ENCODE results near the gene B4GALNT1. TPM values are rescaled to one million over a fixed set of nuclear protein-coding genes. Genes with fewer than 3 reads are reported as not detected.
A peak's percentile ranks its signal among the peaks of the same experiment; 100 is the strongest.

B4GALNT1 gene
- total RNA-seq, 1 experiment from 2014 or later = 104 TPM

DNA sequence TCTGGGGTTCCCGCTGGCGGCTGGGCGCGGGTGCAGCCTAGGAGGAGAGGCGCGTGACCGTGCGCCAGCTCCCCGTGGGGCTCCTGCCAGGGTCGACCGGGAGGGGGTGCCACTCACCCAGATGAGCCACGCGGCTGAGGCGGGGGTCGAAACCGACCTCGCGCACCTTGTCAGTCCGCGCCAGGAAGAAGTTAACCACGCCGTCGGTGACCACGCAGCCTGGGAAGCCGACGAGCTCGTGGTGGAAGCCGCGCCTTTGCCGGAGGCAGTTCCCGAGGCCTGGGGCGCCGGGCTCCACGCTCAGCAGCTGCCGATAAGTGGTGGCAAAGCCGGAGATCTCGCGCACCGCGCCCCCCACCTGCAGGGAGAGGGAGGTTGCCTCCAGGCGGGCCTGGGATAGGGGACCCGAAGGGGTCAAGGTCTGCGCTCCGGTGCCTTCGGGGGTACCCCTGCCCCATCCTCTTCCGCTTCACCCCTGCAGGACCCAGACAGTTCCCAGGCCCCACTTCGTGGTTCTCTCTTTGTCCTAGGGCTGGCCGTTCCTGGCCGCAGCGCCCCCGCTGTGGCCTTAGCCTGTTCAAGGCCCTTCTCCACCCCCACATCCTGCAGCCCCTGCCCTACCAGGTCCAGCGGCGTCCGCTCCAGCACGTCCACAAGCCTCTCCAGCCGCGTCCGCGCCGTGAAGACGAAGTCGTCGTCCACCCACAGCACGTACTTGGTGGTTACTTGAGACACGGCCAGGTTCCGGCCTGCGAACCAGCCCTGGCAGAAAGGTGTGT, 5.3 kb downstream of the B4GALNT1 start:
- H3K36me3 ChIP-seq = peaks cover 30% of the 10 kb centered on the region
- H3K4me3 ChIP-seq = no peak overlapping the region
- peak in 1 of 2 experiments; percentile 40 for DNase-seq
- peaks cover 4% of the 10 kb centered on the region; the same call in 1 of the 2 replicates for H3K4me1 ChIP-seq
- H3K9me3 ChIP-seq (replicated peaks) = no peaks in the 10 kb centered on the region
- H3K27ac ChIP-seq = no peak overlapping the region
- H3K27me3 ChIP-seq = no peaks in the 10 kb centered on the region

DNA sequence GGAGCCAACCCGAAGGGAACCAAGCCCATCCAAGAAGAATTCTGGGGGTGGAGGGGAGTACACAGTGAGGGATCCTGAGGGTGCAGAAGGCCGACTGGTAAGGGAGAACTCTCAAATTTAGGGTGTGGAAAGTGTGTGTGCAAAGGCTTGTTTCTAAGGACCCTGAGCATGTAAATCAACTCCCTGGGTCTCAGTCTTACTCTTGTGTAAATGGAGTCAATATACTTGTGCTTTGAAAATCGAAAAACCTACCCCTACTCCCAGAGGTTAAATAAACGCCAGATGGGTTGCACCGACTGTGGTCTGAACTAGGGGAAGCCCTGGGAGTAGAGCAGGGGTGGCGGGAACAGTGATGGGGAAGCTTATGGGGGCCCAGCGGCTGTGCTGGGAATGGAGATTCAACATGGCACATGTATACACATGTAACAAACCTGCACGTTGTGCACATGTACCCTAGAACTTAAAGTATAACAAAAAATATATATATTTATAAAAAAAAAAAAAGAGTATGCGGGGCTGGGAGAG, 6.0 kb downstream of the B4GALNT1 start:
- Histone ChIP-seq H3K27me3 (no peaks in the 10 kb centered on the region), H3K4me3 (no peak overlapping the region), H3K9me3 (replicated peaks) (no peaks in the 10 kb centered on the region), H3K36me3 (peaks cover 35% of the 10 kb centered on the region), H3K27ac (no peak overlapping the region), H3K4me1 (peaks cover 4% of the 10 kb centered on the region; the same call in 1 of the 2 replicates)
- peak in 1 of 2 experiments; percentile 16 for DNase-seq

DNA sequence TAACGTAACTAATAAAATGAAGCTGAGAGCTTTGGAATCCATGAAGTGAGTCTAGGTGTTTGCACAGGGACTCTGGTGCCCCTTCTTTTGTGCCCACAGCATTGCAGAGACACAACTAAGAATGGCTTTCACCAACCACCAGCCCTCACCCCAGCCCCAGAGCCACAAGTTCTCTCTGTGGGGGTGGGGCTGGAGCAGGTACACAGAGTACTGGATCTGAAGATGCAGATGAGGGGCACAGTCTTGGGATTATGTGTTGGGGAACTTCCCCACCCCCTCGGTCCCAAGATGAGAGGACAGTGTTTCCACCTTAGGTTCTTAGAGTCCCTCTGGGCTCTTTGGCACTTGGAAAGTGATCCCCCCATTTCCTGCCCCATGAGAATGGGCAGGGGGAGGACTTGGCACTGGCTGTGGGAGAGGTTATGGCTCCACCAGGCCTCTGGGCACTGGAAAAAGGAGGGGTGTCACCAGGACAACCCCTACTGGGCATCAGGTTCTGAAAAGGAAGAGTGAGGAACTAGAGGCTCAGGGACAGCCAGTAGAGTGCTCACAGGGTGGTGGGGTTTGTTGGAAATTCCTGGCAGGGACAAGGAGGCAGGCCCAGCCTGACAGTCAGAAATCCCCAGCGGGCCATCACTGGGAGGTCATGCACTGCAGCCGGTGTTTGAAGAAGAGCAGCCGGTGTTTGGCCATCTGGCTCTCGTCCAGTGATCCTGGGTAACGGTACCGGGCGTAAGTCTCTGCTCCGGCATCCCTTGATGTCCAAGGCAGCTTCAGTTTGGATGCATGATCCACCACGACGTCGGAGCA, 6.7 kb downstream of the B4GALNT1 start:
- DNase-seq = peak in 1 of 2 experiments; percentile 24
- Histone ChIP-seq H3K36me3 (peaks cover 39% of the 10 kb centered on the region), H3K4me3 (no peak overlapping the region), H3K27ac (no peak overlapping the region), H3K27me3 (no peaks in the 10 kb centered on the region), H3K9me3 (replicated peaks) (no peaks in the 10 kb centered on the region), H3K4me1 (peaks cover 4% of the 10 kb centered on the region; the same call in 1 of the 2 replicates)

DNA sequence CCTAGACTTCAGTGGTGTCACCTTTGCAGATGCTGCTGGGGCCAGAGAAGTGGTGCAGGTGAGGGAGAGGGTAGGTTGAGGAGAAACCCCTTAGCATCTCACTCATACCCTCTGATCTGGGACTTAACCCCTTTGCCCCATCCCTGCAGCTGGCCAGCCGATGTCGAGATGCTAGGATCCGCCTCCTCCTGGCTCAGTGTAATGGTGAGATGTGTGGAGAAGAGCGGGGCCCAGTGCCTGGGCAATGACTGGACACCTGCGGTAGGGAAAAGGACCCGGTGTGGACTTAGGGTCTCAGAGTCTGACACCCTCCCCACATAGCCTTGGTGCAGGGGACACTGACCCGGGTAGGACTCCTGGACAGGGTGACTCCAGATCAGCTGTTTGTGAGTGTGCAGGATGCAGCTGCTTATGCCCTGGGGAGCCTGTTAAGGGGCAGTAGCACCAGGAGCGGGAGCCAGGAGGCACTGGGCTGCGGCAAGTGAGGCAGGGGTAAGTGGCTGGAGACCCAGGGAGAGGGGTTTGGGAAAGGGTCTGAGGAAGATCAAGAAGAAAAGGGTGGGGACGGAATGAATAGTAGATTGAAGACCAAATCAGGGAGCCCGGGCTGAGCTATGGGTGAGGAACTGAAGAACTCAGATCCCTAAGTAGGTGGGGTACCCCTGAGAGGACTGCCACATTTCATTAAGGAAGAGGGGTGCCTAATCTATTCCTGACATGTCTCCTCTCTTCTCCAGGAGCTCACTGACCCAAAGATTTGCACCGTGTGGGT, 7.6 kb downstream of the B4GALNT1 start:
- Histone ChIP-seq H3K9me3 (replicated peaks) (no peaks in the 10 kb centered on the region), H3K36me3 (peaks cover 39% of the 10 kb centered on the region)

DNA sequence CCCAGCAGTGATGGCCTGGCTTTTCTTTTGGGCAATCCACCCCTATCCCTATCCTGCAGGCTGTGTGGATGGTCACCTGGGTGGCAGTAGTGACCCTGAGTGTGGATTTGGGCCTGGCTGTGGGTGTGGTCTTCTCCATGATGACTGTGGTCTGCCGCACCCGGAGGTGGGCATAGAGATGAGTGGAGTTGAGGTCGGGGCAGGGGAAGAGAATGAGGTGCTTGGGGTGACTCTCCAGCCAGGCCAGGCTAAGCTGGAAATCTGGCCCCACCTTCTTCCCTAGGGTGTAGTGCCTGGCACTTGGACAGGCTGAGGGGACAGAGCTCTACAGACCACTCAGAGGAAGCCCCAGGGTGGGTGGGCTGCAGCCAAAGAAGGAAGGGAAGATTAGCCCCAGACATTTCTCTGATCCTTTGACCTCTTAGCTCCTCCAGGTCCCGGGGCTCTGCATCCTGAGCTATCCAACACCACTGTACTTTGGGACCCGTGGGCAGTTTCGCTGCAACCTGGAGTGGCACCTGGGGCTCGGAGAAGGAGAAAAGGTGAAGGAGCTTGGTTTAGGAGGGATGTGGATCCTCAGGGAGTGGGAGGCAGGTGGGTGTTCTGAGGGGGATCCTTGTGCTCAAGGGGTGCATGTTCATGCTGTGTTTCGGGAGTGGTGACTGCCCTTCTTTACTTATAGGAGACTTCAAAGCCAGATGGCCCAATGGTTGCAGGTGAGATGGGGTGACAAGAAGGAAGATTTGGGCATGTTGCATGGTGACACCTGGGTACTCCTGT, 8.4 kb downstream of the B4GALNT1 start:
- H3K27ac ChIP-seq = no peak overlapping the region
- DNase-seq = no peak
- peaks cover 45% of the 10 kb centered on the region for H3K36me3 ChIP-seq
- no peaks in the 10 kb centered on the region; the same call in 1 of the 2 replicates for H3K4me1 ChIP-seq
- H3K9me3 ChIP-seq (replicated peaks) = no peaks in the 10 kb centered on the region
- no peaks in the 10 kb centered on the region for H3K27me3 ChIP-seq
- H3K4me3 ChIP-seq = no peak overlapping the region

More for the DNA sequence above, 7.6 kb downstream of the B4GALNT1 start:
- H3K27ac ChIP-seq = no peak overlapping the region
- no peaks in the 10 kb centered on the region for H3K27me3 ChIP-seq
- H3K4me3 ChIP-seq = no peak overlapping the region
- H3K4me1 ChIP-seq = peaks cover 4% of the 10 kb centered on the region; the same call in 1 of the 2 replicates
- DNase-seq = no peak

DNA sequence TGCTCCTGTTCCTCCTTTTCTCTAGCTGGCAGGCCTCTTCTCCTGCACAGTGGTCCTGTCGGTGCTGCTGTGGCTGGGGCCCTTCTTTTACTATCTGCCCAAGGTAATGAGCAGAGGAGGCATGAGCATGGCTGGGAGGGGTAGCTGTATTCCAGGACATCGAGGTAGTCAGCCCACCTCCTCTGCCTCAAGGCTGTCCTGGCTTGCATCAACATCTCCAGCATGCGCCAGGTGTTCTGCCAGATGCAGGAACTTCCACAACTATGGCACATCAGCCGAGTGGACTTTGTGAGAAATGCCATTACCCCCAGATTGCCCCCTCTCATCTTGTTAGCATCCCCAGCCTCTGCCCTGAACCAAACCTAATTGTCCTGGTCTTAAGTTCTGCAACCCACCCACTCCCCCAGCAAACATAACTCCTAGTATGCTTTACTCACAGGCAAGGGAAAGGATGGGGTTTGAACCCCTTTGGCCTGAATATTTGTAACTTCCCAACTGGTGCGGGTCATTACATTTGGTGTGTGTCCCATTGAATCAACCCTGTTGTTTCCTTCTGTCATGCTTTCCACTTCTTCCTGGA, 9.1 kb downstream of the B4GALNT1 start:
- Histone ChIP-seq H3K9me3 (replicated peaks) (no peaks in the 10 kb centered on the region), H3K4me3 (no peak overlapping the region), H3K27me3 (no peaks in the 10 kb centered on the region), H3K36me3 (peaks cover 38% of the 10 kb centered on the region), H3K27ac (no peak overlapping the region), H3K4me1 (no peaks in the 10 kb centered on the region)
- no peak for DNase-seq

DNA sequence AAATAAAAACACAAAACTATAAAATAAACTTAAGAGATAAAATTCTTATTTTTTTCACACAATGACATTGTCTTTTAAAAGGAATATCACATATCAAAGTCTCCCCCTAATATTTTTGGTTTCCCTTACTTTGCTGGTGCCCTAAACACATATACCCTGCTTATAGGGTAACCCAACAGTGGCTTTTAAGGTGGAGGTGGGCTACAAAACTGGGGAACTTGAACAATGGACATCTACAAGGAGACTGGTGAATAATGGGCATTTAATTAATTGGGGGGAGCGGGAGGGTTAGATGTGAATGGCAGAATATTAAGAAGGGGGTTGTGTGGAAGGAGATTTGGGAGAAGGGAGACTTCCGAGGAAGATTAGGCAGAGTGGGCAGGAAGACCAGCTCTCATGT, 9.6 kb downstream of the B4GALNT1 start:
- no peak overlapping the region for H3K4me3 ChIP-seq
- no peaks in the 10 kb centered on the region for H3K9me3 ChIP-seq (replicated peaks)
- no peaks in the 10 kb centered on the region for H3K27me3 ChIP-seq
- no peak overlapping the region for H3K27ac ChIP-seq
- no peaks in the 10 kb centered on the region for H3K4me1 ChIP-seq
- peaks cover 35% of the 10 kb centered on the region for H3K36me3 ChIP-seq
- no peak for DNase-seq

DNA sequence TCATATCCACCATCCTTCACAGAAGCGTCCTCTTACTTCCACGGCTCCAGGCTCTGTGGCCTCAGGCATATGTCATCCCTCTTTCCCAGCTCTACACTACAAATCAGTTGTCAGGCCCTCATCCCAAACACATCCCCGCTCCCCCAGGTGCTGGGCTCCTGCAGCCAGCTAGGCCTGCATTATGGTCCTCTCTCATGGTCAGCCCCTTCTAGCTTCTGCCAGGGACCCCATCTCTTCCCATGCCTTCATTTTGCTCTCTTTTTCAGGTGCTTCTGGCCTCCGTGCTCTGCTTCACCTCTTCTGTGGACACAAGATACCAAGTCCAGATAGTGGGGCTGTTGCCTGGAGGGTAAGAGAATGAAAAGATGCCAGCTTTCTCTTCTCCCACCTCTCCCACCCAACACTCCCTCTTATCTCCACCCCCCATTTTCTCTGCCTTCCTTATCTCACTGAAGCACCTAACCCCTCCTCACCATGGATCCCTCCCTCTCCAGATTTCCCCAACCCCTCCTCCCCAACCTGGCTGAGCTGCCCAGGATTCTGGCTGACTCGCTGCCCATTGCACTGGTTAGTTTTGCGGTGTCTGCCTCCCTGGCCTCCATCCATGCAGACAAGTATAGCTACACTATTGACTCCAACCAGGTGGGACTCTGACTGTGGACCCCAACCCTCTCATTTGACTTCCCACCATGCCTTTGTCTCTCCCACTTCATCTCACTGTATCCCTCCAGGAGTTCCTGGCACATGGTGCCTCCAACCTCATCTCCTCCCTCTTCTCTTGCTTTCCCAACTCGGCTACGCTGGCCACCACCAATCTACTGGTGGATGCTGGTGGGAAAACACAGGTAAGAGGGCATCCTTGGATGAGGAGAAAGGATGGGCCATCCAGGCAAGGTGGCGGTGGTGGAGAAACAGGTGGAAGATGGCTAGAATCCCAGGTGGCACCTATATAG, 10.4 kb downstream of the B4GALNT1 start:
- Histone ChIP-seq H3K9me3 (replicated peaks) (no peaks in the 10 kb centered on the region), H3K27me3 (no peaks in the 10 kb centered on the region), H3K36me3 (peaks cover 33% of the 10 kb centered on the region), H3K27ac (no peak overlapping the region), H3K4me3 (no peak overlapping the region), H3K4me1 (no peaks in the 10 kb centered on the region)
- no peak for DNase-seq

DNA sequence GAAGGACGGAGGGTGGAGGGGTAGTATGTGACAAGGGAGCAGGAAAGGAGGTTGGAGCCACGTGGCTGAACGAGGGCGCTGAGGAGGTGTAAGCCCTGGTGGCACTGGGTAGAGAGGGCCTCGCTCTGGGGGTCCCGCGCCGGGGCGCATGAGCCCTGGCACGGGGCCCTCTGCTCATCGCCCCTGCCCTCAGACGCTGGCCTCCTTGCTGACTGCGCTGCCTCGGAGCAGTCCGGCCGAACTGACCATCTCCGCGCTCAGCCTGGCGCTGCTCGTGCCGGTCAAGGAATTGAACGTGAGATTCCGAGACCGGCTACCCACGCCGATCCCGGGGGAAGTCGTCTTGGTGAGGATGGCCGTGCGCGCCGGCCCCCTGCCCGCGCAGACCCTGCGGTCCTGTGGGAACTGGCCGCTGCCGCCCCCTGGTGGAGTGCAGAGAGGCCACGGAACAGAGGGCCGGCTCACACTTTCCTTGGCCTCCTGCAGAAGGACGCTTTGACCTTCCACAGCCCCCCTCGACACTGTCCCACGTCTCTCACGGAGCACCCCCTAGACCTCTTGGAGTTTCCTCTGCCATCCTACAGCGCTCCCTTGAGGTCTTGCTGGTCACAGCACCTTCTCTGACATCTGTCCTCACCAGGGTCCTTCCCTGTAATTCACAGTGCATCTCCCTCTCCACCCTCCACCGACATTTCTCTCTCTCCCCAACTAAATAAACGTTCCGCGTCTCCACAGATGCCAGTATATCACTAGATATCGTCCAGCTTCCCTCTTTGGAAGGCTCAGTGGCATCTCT, 11.3 kb downstream of the B4GALNT1 start:
- DNase-seq = peak; percentile 79 to 81
- H3K27ac ChIP-seq = no peak overlapping the region
- no peaks in the 10 kb centered on the region for H3K27me3 ChIP-seq

DNA sequence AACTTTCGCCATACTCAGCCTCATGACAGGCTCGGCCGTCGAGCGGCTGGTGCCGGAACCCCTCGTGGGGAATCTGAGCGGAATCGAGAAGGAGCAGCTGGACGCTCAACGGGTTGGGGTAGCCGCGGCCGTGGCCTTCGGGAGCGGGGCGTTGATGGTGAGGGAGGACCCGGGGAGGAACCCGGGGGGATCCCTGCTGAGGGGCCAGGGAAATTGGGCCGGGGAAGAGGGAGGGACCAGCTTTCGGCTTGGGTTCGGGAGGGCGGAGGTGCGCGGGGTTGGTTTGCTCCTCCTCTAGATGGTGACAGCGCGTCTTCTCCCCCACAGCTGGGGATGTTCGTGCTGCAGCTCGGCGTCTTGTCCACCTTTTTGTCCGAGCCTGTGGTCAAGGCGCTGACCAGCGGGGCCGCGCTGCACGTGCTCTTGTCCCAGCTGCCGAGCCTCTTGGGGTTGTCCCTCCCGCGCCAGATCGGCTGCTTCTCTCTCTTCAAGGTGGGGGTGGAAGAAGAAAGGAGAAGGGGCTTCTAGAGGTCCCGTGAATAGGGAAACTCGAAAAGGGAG, 12.0 kb downstream of the B4GALNT1 start:
- Histone ChIP-seq H3K36me3 (peaks cover 31% of the 10 kb centered on the region), H3K27ac (no peak overlapping the region), H3K4me1 (no peaks in the 10 kb centered on the region), H3K27me3 (no peaks in the 10 kb centered on the region), H3K4me3 (no peak overlapping the region), H3K9me3 (replicated peaks) (no peaks in the 10 kb centered on the region)
- peak in 1 of 2 experiments; percentile 55 for DNase-seq

More for the DNA sequence above, 11.3 kb downstream of the B4GALNT1 start:
- H3K9me3 ChIP-seq (replicated peaks) = no peaks in the 10 kb centered on the region
- H3K4me3 ChIP-seq = no peak overlapping the region
- H3K4me1 ChIP-seq = no peaks in the 10 kb centered on the region
- peaks cover 31% of the 10 kb centered on the region for H3K36me3 ChIP-seq

DNA sequence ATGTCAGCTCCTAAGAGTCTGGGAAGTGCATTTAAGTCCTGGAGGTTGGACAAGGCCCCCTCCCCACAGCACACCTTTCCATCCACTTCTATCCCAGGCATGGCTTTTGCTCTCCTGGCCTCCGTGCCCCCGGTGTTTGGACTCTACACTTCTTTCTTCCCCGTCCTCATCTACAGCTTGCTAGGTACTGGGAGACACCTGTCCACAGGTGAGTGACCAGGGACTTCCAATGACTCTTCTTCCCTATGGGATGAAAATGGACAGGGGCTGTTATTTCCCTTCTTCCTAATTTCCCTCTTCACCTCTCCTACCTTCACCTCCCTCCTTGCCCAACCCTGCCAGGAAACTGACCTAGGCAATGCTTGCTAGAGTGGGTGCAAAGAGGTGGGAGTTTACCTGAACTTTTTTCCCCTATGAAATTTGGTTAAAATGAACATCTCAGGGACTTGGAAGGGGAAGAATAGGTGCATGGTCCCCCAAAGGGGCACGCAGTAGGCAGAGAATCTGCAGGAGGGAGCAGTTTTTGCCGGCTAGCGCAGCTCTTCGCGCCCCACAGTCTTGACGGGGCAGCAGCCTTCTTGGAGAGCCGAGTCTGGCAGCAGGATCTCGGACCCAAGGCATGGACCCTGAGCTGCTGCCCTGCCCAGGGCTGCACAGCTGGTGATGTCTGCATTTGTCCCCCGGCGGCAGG, 12.6 kb downstream of the B4GALNT1 start:
- no peaks in the 10 kb centered on the region for H3K9me3 ChIP-seq (replicated peaks)
- H3K4me3 ChIP-seq = no peak overlapping the region
- no peaks in the 10 kb centered on the region for H3K27me3 ChIP-seq
- H3K36me3 ChIP-seq = peaks cover 34% of the 10 kb centered on the region
- DNase-seq = no peak
- peaks cover 2% of the 10 kb centered on the region; the same call in 1 of the 2 replicates for H3K4me1 ChIP-seq
- no peak overlapping the region for H3K27ac ChIP-seq

Measured in SJCRH30 (cell line).